Endodermal cell (in vitro differentiated cells): ENCODE data around the gene AQP9. TPM values are rescaled to one million over a fixed set of nuclear protein-coding genes. Genes with fewer than 3 reads are reported as not detected.

Source experiments
- DNase-seq: peaks from one replicate; pipeline ENCODE4 v3.0.0-alpha.2; 2017
- H3K27ac ChIP-seq: 2 replicates; pipeline ENCODE4 v1.5.1; 2013; ENCODE audit warnings: mild to moderate bottlenecking, low read depth, low read length, moderate library complexity
- H3K27me3 ChIP-seq: 2 replicates; pipeline ENCODE4 v1.6.1; 2013; ENCODE audit warnings: mild to moderate bottlenecking, low read length, moderate library complexity; ENCODE audit not compliant: insufficient read depth, control insufficient read depth, poor library complexity, severe bottlenecking
- H3K36me3 ChIP-seq: 2 replicates; pipeline ENCODE4 v1.7.0; 2013; ENCODE audit warnings: mild to moderate bottlenecking, low read length, moderate library complexity; ENCODE audit not compliant: control insufficient read depth, insufficient read depth
- H3K4me1 ChIP-seq: one replicate; pipeline ENCODE4 v1.7.0; 2013; ENCODE audit warnings: low read length; ENCODE audit not compliant: control insufficient read depth, insufficient read depth
- H3K4me3 ChIP-seq: 2 replicates; pipeline ENCODE4 v1.5.1; 2013; ENCODE audit warnings: mild to moderate bottlenecking, low read length, moderate library complexity
- H3K9ac ChIP-seq: 2 replicates; pipeline ENCODE4 v1.6.1; 2013; ENCODE audit warnings: mild to moderate bottlenecking, low read length, moderate library complexity; ENCODE audit not compliant: poor library complexity, severe bottlenecking; ENCODE audit errors: extremely low read depth
- H3K9me3 ChIP-seq: 2 replicates; pipeline ENCODE4 v1.6.1; 2013; ENCODE audit warnings: mild to moderate bottlenecking, low read length, moderate library complexity; ENCODE audit not compliant: control insufficient read depth
- H3K27ac Mint-ChIP-seq: 2 replicates; pipeline ENCODE4 v1.8.0; 2020; ENCODE audit warnings: mixed read lengths
- H3K27me3 Mint-ChIP-seq: 2 replicates; pipeline ENCODE4 v1.8.0; 2021; ENCODE audit warnings: mild to moderate bottlenecking, mixed read lengths; ENCODE audit not compliant: insufficient read depth
- H3K36me3 Mint-ChIP-seq: 2 replicates; pipeline ENCODE4 v1.8.0; 2020; ENCODE audit warnings: low read depth, mixed read lengths
- H3K4me1 Mint-ChIP-seq: 2 replicates; pipeline ENCODE4 v1.8.0; 2020; ENCODE audit warnings: mixed read lengths
- H3K4me3 Mint-ChIP-seq: 2 replicates; pipeline ENCODE4 v1.8.0; 2020; ENCODE audit warnings: mild to moderate bottlenecking, moderate library complexity, mixed read lengths
- H3K9me3 Mint-ChIP-seq: 2 replicates; pipeline ENCODE4 v1.8.0; 2020; ENCODE audit warnings: mild to moderate bottlenecking, mixed read lengths
- CTCF ChIP-seq: fragments of 200-600 bp; sonication (generic); conservative IDR thresholded peaks from 2 replicates; pipeline ENCODE4 v1.5.0; 2021; ENCODE audit warnings: antibody characterized with exemption, mild to moderate bottlenecking
- WGBS, 2 experiments: methylation state at CpG; one replicate each; pipeline versions ENCODE4 v1.1.5 to v1.1.7; 2013; ENCODE audit warnings: missing lambda C conversion rate in 2 of 2, mixed read lengths in 1 of 2; ENCODE audit not compliant: insufficient coverage in 1 of 2, insufficient read length in 1 of 2; 5-methylcytosine and 5-hydroxymethylcytosine counted together
- total RNA-seq, 2 donors: library from RNA; stranded (reverse); fragmentation: NEBNext Ultra II Directional in 1 of 2; extraction: Animal tissue kit (Norgen Biotek cat#: 25700) in 1 of 2; gene quantifications; 2 replicates in 1 of 2; 3 replicates in 1 of 2; pipeline ENCODE4 v1.2.1, GENCODE V29; 2021

Gene AQP9
- total RNA-seq, 2 donors from 2014 or later: not detected

- Histone ChIP-seq H3K9ac (no peak overlapping the region), H3K27me3 (no peaks in the 10 kb centered on the region), H3K4me3 (no peak overlapping the region), H3K9me3 (no peaks in the 10 kb centered on the region), H3K4me1 (peaks cover 5% of the 10 kb centered on the region), H3K27ac (no peak overlapping the region), H3K36me3 (no peaks in the 10 kb centered on the region)
- whole genome bisulfite sequencing, 2 experiments: 86% methylated on average over 1 of the region's 1 CpG; no CpG with 5 or more reads in 1 of the 2 experiments
- H3K4me1 Mint-ChIP-seq: peaks cover 34% of the 10 kb centered on the region
- no peak overlapping the region for H3K27ac Mint-ChIP-seq
- peaks cover 7% of the 10 kb centered on the region for H3K27me3 Mint-ChIP-seq
- H3K36me3 Mint-ChIP-seq: no peaks in the 10 kb centered on the region
- no peaks in the 10 kb centered on the region for H3K9me3 Mint-ChIP-seq
- TF ChIP-seq CTCF: no peak
- no peak for DNase-seq
- no peak overlapping the region for H3K4me3 Mint-ChIP-seq
These were observed 90.5 kb downstream of the AQP9 start for GRCh38 chr15:58228718-58229117.

- TF ChIP-seq CTCF: no peak
- H3K9me3 ChIP-seq: no peaks in the 10 kb centered on the region
- DNase-seq: peak; percentile 76
- Mint-ChIP-seq H3K27me3 (peaks cover 7% of the 10 kb centered on the region), H3K4me1 (peaks cover 34% of the 10 kb centered on the region), H3K4me3 (no peak overlapping the region), H3K36me3 (no peaks in the 10 kb centered on the region), H3K9me3 (no peaks in the 10 kb centered on the region), H3K27ac (no peak overlapping the region)
- no peaks in the 10 kb centered on the region for H3K27me3 ChIP-seq
- H3K4me1 ChIP-seq: peaks cover 5% of the 10 kb centered on the region
- H3K9ac ChIP-seq: no peak overlapping the region
- no peak overlapping the region for H3K27ac ChIP-seq
- no peaks in the 10 kb centered on the region for H3K36me3 ChIP-seq
- H3K4me3 ChIP-seq: no peak overlapping the region
- 19 to 28% methylated on average over 3 to 4 of the region's 8 CpGs for WGBS, 2 experiments
These were observed 91.2 kb downstream of the AQP9 start for GRCh38 chr15:58229297-58229768.

DNA sequence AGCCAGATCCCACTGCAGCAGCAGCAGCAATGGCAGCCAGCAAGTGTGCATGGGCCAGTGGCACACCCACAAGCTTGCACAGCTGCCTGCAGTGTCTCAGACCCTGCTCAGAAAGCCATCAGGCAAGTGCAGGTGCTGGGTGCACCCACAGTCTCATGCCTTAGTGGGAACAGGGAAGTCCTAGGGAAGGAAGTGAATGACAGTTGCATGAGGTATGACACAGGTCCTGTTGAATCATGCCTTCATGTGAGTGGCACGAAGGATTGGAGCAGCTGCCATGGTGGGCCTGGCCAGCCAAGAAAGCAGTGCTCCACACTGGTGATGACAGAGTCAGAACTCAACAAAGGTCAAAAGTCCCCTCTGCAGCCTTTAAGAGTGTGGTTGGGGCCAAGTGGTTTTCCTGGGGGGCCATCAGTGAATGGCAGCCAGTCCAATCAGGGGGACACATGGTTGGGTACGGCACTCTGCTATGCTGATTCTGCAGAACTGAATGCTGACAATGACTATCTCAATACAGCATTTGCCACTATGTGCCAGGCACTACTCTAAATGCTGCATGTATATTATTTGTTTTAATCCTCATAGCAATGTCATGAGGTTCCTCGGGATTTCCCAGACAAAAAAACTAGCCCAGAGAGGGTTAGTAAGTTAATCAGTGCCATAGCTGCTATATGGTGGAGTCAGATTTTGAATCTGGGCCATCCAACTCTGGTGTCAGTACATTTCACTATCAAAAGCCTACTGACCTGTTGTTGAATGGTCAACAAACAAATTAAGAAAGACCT is 94.3 kb downstream of the AQP9 start:
- Histone ChIP-seq H3K27ac (no peak overlapping the region), H3K9ac (no peak overlapping the region), H3K4me1 (peaks cover 5% of the 10 kb centered on the region), H3K9me3 (peaks cover 12% of the 10 kb centered on the region), H3K27me3 (no peaks in the 10 kb centered on the region), H3K36me3 (no peaks in the 10 kb centered on the region), H3K4me3 (no peak overlapping the region)
- DNase-seq: no peak
- H3K4me1 Mint-ChIP-seq: peaks cover 31% of the 10 kb centered on the region
- H3K36me3 Mint-ChIP-seq: no peaks in the 10 kb centered on the region
- peaks cover 16% of the 10 kb centered on the region for H3K9me3 Mint-ChIP-seq
- WGBS, 2 experiments: 98 to 100% methylated on average over 2 to 3 of the region's 3 CpGs
- H3K27ac Mint-ChIP-seq: no peak overlapping the region
- peaks cover 3% of the 10 kb centered on the region for H3K27me3 Mint-ChIP-seq
- H3K4me3 Mint-ChIP-seq: no peak overlapping the region
- TF ChIP-seq CTCF: no peak
